ENCODE data around the gene KDM4B.

- no peak for TF ChIP-seq CTCF (IDR thresholded peaks at IDR 0.05)
- no peak for TF ChIP-seq POLR2A (IDR thresholded peaks at IDR 0.05)
These were observed 182.2 kb downstream of the KDM4B start for GRCh38 chr19:5150902-5151741.

All from uterus (tissue), 2 donors.